GM12891 (cell line): ENCODE results near the gene FBXL4.

Experiments
- DNase-seq: peaks from one replicate; pipeline ENCODE4 v3.0.0; 2011; ENCODE audit warnings: low spot score; ENCODE audit not compliant: insufficient read length
- FAIRE-seq: peaks from 2 replicates; lab custom pipeline; 2011; peaks lifted over from hg19 to GRCh38; lab: Jason Lieb, UNC
- PAX5 ChIP-seq: IDR thresholded peaks from 2 replicates; pipeline ENCODE4 v1.6.1; 2011; ENCODE audit warnings: low read length, moderate library complexity, mild to moderate bottlenecking; ENCODE audit not compliant: insufficient read depth, severe bottlenecking
- POLR2A ChIP-seq: IDR thresholded peaks from 2 replicates; pipeline ENCODE4 v1.6.1; 2011; ENCODE audit warnings: low read depth, low read length, control low read depth
- POLR2AphosphoS5 ChIP-seq: IDR thresholded peaks from 2 replicates; pipeline ENCODE4 v1.6.1; 2011; ENCODE audit warnings: low read depth, low read length, control low read depth
- POU2F2 ChIP-seq: IDR thresholded peaks from 2 replicates; pipeline ENCODE4 v1.6.1; 2011; ENCODE audit warnings: low read depth, mild to moderate bottlenecking, control low read depth, low read length, moderate library complexity
- SPI1 ChIP-seq: IDR thresholded peaks from 2 replicates; pipeline ENCODE4 v1.6.1; 2011; ENCODE audit warnings: low read depth, low read length, control low read depth
- TAF1 ChIP-seq: IDR thresholded peaks from 2 replicates; pipeline ENCODE4 v1.6.1; 2011; ENCODE audit warnings: low read depth, low read length, control low read depth

The FBXL4 gene

GRCh38 chr6:98842342-98843180 is 105.2 kb downstream of the FBXL4 start:
- DNase-seq (no peak), FAIRE-seq (no peak)
- TF ChIP-seq TAF1 = no peak
- no peak for TF ChIP-seq SPI1
- no peak for TF ChIP-seq POU2F2
- TF ChIP-seq PAX5 = no peak

- no peak for DNase-seq
- FAIRE-seq = no peak
- TF ChIP-seq POU2F2 = no peak
- TF ChIP-seq TAF1 = no peak
- no peak for TF ChIP-seq PAX5
- TF ChIP-seq POLR2A = no peak
- no peak for TF ChIP-seq POLR2AphosphoS5
Observed at GRCh38 chr6:98841621-98842341, 106.0 kb downstream of the FBXL4 start.

GRCh38 chr6:98840996-98841513 is 106.7 kb downstream of the FBXL4 start:
- no peak for TF ChIP-seq POLR2A
- no peak for TF ChIP-seq POU2F2
- no peak for TF ChIP-seq TAF1
- TF ChIP-seq SPI1 = no peak
- no peak for TF ChIP-seq PAX5
- TF ChIP-seq POLR2AphosphoS5 = no peak
- FAIRE-seq (no peak), DNase-seq (no peak)

GRCh38 chr6:98840385-98840784 is 107.4 kb downstream of the FBXL4 start:
- FAIRE-seq = no peak
- DNase-seq = no peak
- TF ChIP-seq SPI1 (no peak), PAX5 (no peak), POLR2AphosphoS5 (no peak), TAF1 (no peak)

GRCh38 chr6:98839781-98840361 is 107.9 kb downstream of the FBXL4 start:
- TF ChIP-seq POU2F2 = no peak
- no peak for TF ChIP-seq POLR2AphosphoS5
- no peak for TF ChIP-seq PAX5
- no peak for TF ChIP-seq POLR2A
- no peak for TF ChIP-seq TAF1
- TF ChIP-seq SPI1 = no peak
- FAIRE-seq (peak; percentile 35), DNase-seq (no peak)

- FAIRE-seq (no peak), DNase-seq (no peak)
- no peak for TF ChIP-seq SPI1
- no peak for TF ChIP-seq TAF1
Observed at GRCh38 chr6:98838975-98839374, 108.8 kb downstream of the FBXL4 start.

GRCh38 chr6:98838032-98838431 is 109.7 kb downstream of the FBXL4 start:
- DNase-seq (no peak), FAIRE-seq (no peak)
- TF ChIP-seq PAX5 (no peak), TAF1 (no peak), POU2F2 (no peak), POLR2AphosphoS5 (no peak), POLR2A (no peak), SPI1 (no peak)

GRCh38 chr6:98836962-98837944 is 110.5 kb downstream of the FBXL4 start:
- DNase-seq = no peak
- TF ChIP-seq TAF1 (no peak), POU2F2 (no peak), POLR2AphosphoS5 (no peak), PAX5 (no peak), SPI1 (no peak), POLR2A (no peak)
- no peak for FAIRE-seq

GRCh38 chr6:98836025-98836961 is 111.5 kb downstream of the FBXL4 start:
- no peak for DNase-seq
- no peak for TF ChIP-seq PAX5
- TF ChIP-seq POLR2A = no peak
- no peak for TF ChIP-seq TAF1
- TF ChIP-seq POLR2AphosphoS5 = no peak
- TF ChIP-seq POU2F2 = no peak
- TF ChIP-seq SPI1 = no peak
- no peak for FAIRE-seq
